ENCODE results near the gene MRTFB. TPM values are rescaled to one million over a fixed set of nuclear protein-coding genes. Genes with fewer than 3 reads are reported as not detected.

Gene MRTFB
- total RNA-seq, 1 donor from 2014 or later: 36.3 TPM

- no peak for DNase-seq
These were observed 7.2 kb upstream of the MRTFB start for GRCh38 chr16:14063618-14064581.

- DNase-seq: no peak
These were observed 1.3 kb upstream of the MRTFB start for GRCh38 chr16:14069818-14070217.

GRCh38 chr16:14070555-14070876 is 603 bp upstream of the MRTFB start:
- no peak for DNase-seq

- DNase-seq: no peak
These were observed 605 bp downstream of the MRTFB start for GRCh38 chr16:14071576-14072271.

GRCh38 chr16:14072360-14072759 is 1.2 kb downstream of the MRTFB start:
- DNase-seq: no peak

GRCh38 chr16:14074544-14074943 is 3.4 kb downstream of the MRTFB start:
- DNase-seq: no peak

- no peak for DNase-seq
These were observed 6.8 kb downstream of the MRTFB start for GRCh38 chr16:14077918-14078317.

- DNase-seq: no peak
These were observed 15.4 kb downstream of the MRTFB start for GRCh38 chr16:14086477-14086876.

- DNase-seq: no peak
These were observed 16.1 kb downstream of the MRTFB start for GRCh38 chr16:14087181-14087580.

- DNase-seq: no peak
These were observed 16.6 kb downstream of the MRTFB start for GRCh38 chr16:14087590-14088154.

GRCh38 chr16:14088155-14088753 is 17.1 kb downstream of the MRTFB start:
- DNase-seq: no peak

GRCh38 chr16:14089283-14089823 is 18.2 kb downstream of the MRTFB start:
- no peak for DNase-seq

GRCh38 chr16:14092561-14092960 is 21.4 kb downstream of the MRTFB start:
- no peak for DNase-seq

- no peak for DNase-seq
These were observed 24.9 kb downstream of the MRTFB start for GRCh38 chr16:14095883-14096551.

- DNase-seq: no peak
These were observed 26.3 kb downstream of the MRTFB start for GRCh38 chr16:14097182-14097959.

GRCh38 chr16:14098081-14098480 is 27.0 kb downstream of the MRTFB start:
- DNase-seq: no peak

- no peak for DNase-seq
These were observed 29.7 kb downstream of the MRTFB start for GRCh38 chr16:14100825-14101224.

- DNase-seq: no peak
These were observed 30.3 kb downstream of the MRTFB start for GRCh38 chr16:14101415-14101814.

- DNase-seq: no peak
These were observed 32.0 kb downstream of the MRTFB start for GRCh38 chr16:14102925-14103720.

- DNase-seq: no peak
These were observed 32.9 kb downstream of the MRTFB start for GRCh38 chr16:14104066-14104465.

Measured in occipital lobe (tissue), 2 donors.